Measurements from ENCODE around the gene WFDC5.
"Not testable (repeated sequence)": the region's sequence is repeated elsewhere in the genome, so short reads cannot be mapped to it uniquely, and the experiment has no call there.

Gene WFDC5

GRCh38 chr20:45140836-45141235 lies 25.9 kb upstream of the WFDC5 start:
- no peaks in the 10 kb centered on the region for H3K27me3 ChIP-seq (replicated peaks; ENCODE audit: control insufficient read depth, insufficient read depth, low read length, poor library complexity, severe bottlenecking)
- no peaks in the 10 kb centered on the region for H3K36me3 ChIP-seq (ENCODE audit: control insufficient read depth, insufficient read depth, low read length)
- no peak overlapping the region for H3K4me3 ChIP-seq (ENCODE audit: insufficient read depth, low read depth, low read length, poor library complexity, severe bottlenecking)
- no peak overlapping the region for H3K27ac ChIP-seq (ENCODE audit: insufficient read depth, low read length, poor library complexity, severe bottlenecking)
- no peak for DNase-seq
- no peaks in the 10 kb centered on the region for H3K4me1 ChIP-seq (ENCODE audit: control insufficient read depth, insufficient read depth, low read length, poor library complexity, severe bottlenecking)
- no peaks in the 10 kb centered on the region for H3K9me3 ChIP-seq (ENCODE audit: control insufficient read depth, low read length)

- not testable (repeated sequence) for H3K36me3 ChIP-seq (ENCODE audit: control insufficient read depth, insufficient read depth, low read length); H3K9me3 ChIP-seq (ENCODE audit: control insufficient read depth, low read length); H3K27ac ChIP-seq (ENCODE audit: insufficient read depth, low read length, poor library complexity, severe bottlenecking); DNase-seq; H3K4me1 ChIP-seq (ENCODE audit: control insufficient read depth, insufficient read depth, low read length, poor library complexity, severe bottlenecking); H3K4me3 ChIP-seq (ENCODE audit: insufficient read depth, low read depth, low read length, poor library complexity, severe bottlenecking); H3K27me3 ChIP-seq (replicated peaks; ENCODE audit: control insufficient read depth, insufficient read depth, low read length, poor library complexity, severe bottlenecking)
Measured at GRCh38 chr20:45139733-45140375, 24.9 kb upstream of the WFDC5 start.

GRCh38 chr20:45138561-45139300 lies 23.8 kb upstream of the WFDC5 start:
- Histone ChIP-seq H3K27ac (ENCODE audit: insufficient read depth, low read length, poor library complexity, severe bottlenecking) (no peak overlapping the region), H3K9me3 (ENCODE audit: control insufficient read depth, low read length) (no peaks in the 10 kb centered on the region), H3K27me3 (replicated peaks; ENCODE audit: control insufficient read depth, insufficient read depth, low read length, poor library complexity, severe bottlenecking) (no peaks in the 10 kb centered on the region), H3K36me3 (ENCODE audit: control insufficient read depth, insufficient read depth, low read length) (no peaks in the 10 kb centered on the region), H3K4me1 (ENCODE audit: control insufficient read depth, insufficient read depth, low read length, poor library complexity, severe bottlenecking) (no peaks in the 10 kb centered on the region), H3K4me3 (ENCODE audit: insufficient read depth, low read depth, low read length, poor library complexity, severe bottlenecking) (no peak overlapping the region)
- peak in 1 of 3 donors; percentile 22 for DNase-seq

- no peaks in the 10 kb centered on the region for H3K4me1 ChIP-seq (ENCODE audit: control insufficient read depth, insufficient read depth, low read length, poor library complexity, severe bottlenecking)
- no peaks in the 10 kb centered on the region for H3K9me3 ChIP-seq (ENCODE audit: control insufficient read depth, low read length)
Measured at GRCh38 chr20:45136911-45137310, 21.9 kb upstream of the WFDC5 start.

GRCh38 chr20:45128099-45128498 lies 13.1 kb upstream of the WFDC5 start:
- no peak for DNase-seq
- no peak overlapping the region for H3K27ac ChIP-seq (ENCODE audit: insufficient read depth, low read length, poor library complexity, severe bottlenecking)

More at GRCh38 chr20:45136911-45137310, 21.9 kb upstream of the WFDC5 start:
- H3K27ac ChIP-seq (ENCODE audit: insufficient read depth, low read length, poor library complexity, severe bottlenecking) = no peak overlapping the region
- no peak for DNase-seq
- H3K27me3 ChIP-seq (replicated peaks; ENCODE audit: control insufficient read depth, insufficient read depth, low read length, poor library complexity, severe bottlenecking) = no peaks in the 10 kb centered on the region
- no peaks in the 10 kb centered on the region for H3K36me3 ChIP-seq (ENCODE audit: control insufficient read depth, insufficient read depth, low read length)
- H3K4me3 ChIP-seq (ENCODE audit: insufficient read depth, low read depth, low read length, poor library complexity, severe bottlenecking) = no peak overlapping the region

GRCh38 chr20:45124365-45124764 lies 9.4 kb upstream of the WFDC5 start, which contains the start of gene WFDC12:
Gene WFDC12 (minus strand): TSS chr20:45124465. CDS start chr20:45124447, 18 bp downstream.
- Histone ChIP-seq H3K9me3 (ENCODE audit: control insufficient read depth, low read length) (no peaks in the 10 kb centered on the region), H3K27me3 (replicated peaks; ENCODE audit: control insufficient read depth, insufficient read depth, low read length, poor library complexity, severe bottlenecking) (no peaks in the 10 kb centered on the region), H3K4me1 (ENCODE audit: control insufficient read depth, insufficient read depth, low read length, poor library complexity, severe bottlenecking) (no peaks in the 10 kb centered on the region), H3K36me3 (ENCODE audit: control insufficient read depth, insufficient read depth, low read length) (no peaks in the 10 kb centered on the region), H3K27ac (ENCODE audit: insufficient read depth, low read length, poor library complexity, severe bottlenecking) (no peak within 1 kb of the TSS), H3K4me3 (ENCODE audit: insufficient read depth, low read depth, low read length, poor library complexity, severe bottlenecking) (no peak within 1 kb of the TSS)
- no peak for DNase-seq

More at GRCh38 chr20:45128099-45128498, 13.1 kb upstream of the WFDC5 start:
- Histone ChIP-seq H3K9me3 (ENCODE audit: control insufficient read depth, low read length) (no peaks in the 10 kb centered on the region), H3K4me1 (ENCODE audit: control insufficient read depth, insufficient read depth, low read length, poor library complexity, severe bottlenecking) (no peaks in the 10 kb centered on the region), H3K4me3 (ENCODE audit: insufficient read depth, low read depth, low read length, poor library complexity, severe bottlenecking) (no peak overlapping the region), H3K27me3 (replicated peaks; ENCODE audit: control insufficient read depth, insufficient read depth, low read length, poor library complexity, severe bottlenecking) (no peaks in the 10 kb centered on the region), H3K36me3 (ENCODE audit: control insufficient read depth, insufficient read depth, low read length) (no peaks in the 10 kb centered on the region)

GRCh38 chr20:45121388-45121787 lies 6.4 kb upstream of the WFDC5 start:
- no peak for DNase-seq
- no peaks in the 10 kb centered on the region for H3K9me3 ChIP-seq (ENCODE audit: control insufficient read depth, low read length)
- no peaks in the 10 kb centered on the region for H3K27me3 ChIP-seq (replicated peaks; ENCODE audit: control insufficient read depth, insufficient read depth, low read length, poor library complexity, severe bottlenecking)

GRCh38 chr20:45119556-45120266 lies 4.7 kb upstream of the WFDC5 start:
- no peak overlapping the region for H3K4me3 ChIP-seq (ENCODE audit: insufficient read depth, low read depth, low read length, poor library complexity, severe bottlenecking)
- H3K9me3 ChIP-seq (ENCODE audit: control insufficient read depth, low read length) = no peaks in the 10 kb centered on the region
- no peak overlapping the region for H3K27ac ChIP-seq (ENCODE audit: insufficient read depth, low read length, poor library complexity, severe bottlenecking)
- DNase-seq = no peak
- H3K4me1 ChIP-seq (ENCODE audit: control insufficient read depth, insufficient read depth, low read length, poor library complexity, severe bottlenecking) = no peaks in the 10 kb centered on the region
- H3K27me3 ChIP-seq (replicated peaks; ENCODE audit: control insufficient read depth, insufficient read depth, low read length, poor library complexity, severe bottlenecking) = no peaks in the 10 kb centered on the region
- H3K36me3 ChIP-seq (ENCODE audit: control insufficient read depth, insufficient read depth, low read length) = no peaks in the 10 kb centered on the region

More at GRCh38 chr20:45121388-45121787, 6.4 kb upstream of the WFDC5 start:
- H3K36me3 ChIP-seq (ENCODE audit: control insufficient read depth, insufficient read depth, low read length) = no peaks in the 10 kb centered on the region
- H3K4me3 ChIP-seq (ENCODE audit: insufficient read depth, low read depth, low read length, poor library complexity, severe bottlenecking) = no peak overlapping the region
- no peak overlapping the region for H3K27ac ChIP-seq (ENCODE audit: insufficient read depth, low read length, poor library complexity, severe bottlenecking)
- H3K4me1 ChIP-seq (ENCODE audit: control insufficient read depth, insufficient read depth, low read length, poor library complexity, severe bottlenecking) = no peaks in the 10 kb centered on the region

- no peak overlapping the region for H3K27ac ChIP-seq (ENCODE audit: insufficient read depth, low read length, poor library complexity, severe bottlenecking)
- no peak overlapping the region for H3K4me3 ChIP-seq (ENCODE audit: insufficient read depth, low read depth, low read length, poor library complexity, severe bottlenecking)
- H3K27me3 ChIP-seq (replicated peaks; ENCODE audit: control insufficient read depth, insufficient read depth, low read length, poor library complexity, severe bottlenecking) = no peaks in the 10 kb centered on the region
- no peaks in the 10 kb centered on the region for H3K36me3 ChIP-seq (ENCODE audit: control insufficient read depth, insufficient read depth, low read length)
- H3K9me3 ChIP-seq (ENCODE audit: control insufficient read depth, low read length) = no peaks in the 10 kb centered on the region
- no peak for DNase-seq
- H3K4me1 ChIP-seq (ENCODE audit: control insufficient read depth, insufficient read depth, low read length, poor library complexity, severe bottlenecking) = no peaks in the 10 kb centered on the region
Measured at GRCh38 chr20:45118028-45118427, 3.1 kb upstream of the WFDC5 start.

GRCh38 chr20:45117581-45117980 lies 2.6 kb upstream of the WFDC5 start:
- no peaks in the 10 kb centered on the region for H3K27me3 ChIP-seq (replicated peaks; ENCODE audit: control insufficient read depth, insufficient read depth, low read length, poor library complexity, severe bottlenecking)
- no peaks in the 10 kb centered on the region for H3K36me3 ChIP-seq (ENCODE audit: control insufficient read depth, insufficient read depth, low read length)

More at GRCh38 chr20:45117581-45117980, 2.6 kb upstream of the WFDC5 start:
- H3K4me3 ChIP-seq (ENCODE audit: insufficient read depth, low read depth, low read length, poor library complexity, severe bottlenecking) = no peak overlapping the region
- H3K27ac ChIP-seq (ENCODE audit: insufficient read depth, low read length, poor library complexity, severe bottlenecking) = no peak overlapping the region
- no peak for DNase-seq
- H3K4me1 ChIP-seq (ENCODE audit: control insufficient read depth, insufficient read depth, low read length, poor library complexity, severe bottlenecking) = no peaks in the 10 kb centered on the region
- no peaks in the 10 kb centered on the region for H3K9me3 ChIP-seq (ENCODE audit: control insufficient read depth, low read length)

All from effector memory CD4-positive, alpha-beta T cell (primary cell).